CD4-positive, alpha-beta T cell treated with Interleukin-2 at 100 ng/mL for 4 hours (primary cell): ENCODE results near the gene MRTFA.
"Not testable (repeated sequence)": the region's sequence is repeated elsewhere in the genome, so short reads cannot be mapped to it uniquely, and the experiment has no call there.

Source experiments
- DNase-seq: peaks from one replicate; pipeline ENCODE4 v3.0.0-alpha.2; 2020; ENCODE audit warnings: low spot score

The MRTFA gene

DNA sequence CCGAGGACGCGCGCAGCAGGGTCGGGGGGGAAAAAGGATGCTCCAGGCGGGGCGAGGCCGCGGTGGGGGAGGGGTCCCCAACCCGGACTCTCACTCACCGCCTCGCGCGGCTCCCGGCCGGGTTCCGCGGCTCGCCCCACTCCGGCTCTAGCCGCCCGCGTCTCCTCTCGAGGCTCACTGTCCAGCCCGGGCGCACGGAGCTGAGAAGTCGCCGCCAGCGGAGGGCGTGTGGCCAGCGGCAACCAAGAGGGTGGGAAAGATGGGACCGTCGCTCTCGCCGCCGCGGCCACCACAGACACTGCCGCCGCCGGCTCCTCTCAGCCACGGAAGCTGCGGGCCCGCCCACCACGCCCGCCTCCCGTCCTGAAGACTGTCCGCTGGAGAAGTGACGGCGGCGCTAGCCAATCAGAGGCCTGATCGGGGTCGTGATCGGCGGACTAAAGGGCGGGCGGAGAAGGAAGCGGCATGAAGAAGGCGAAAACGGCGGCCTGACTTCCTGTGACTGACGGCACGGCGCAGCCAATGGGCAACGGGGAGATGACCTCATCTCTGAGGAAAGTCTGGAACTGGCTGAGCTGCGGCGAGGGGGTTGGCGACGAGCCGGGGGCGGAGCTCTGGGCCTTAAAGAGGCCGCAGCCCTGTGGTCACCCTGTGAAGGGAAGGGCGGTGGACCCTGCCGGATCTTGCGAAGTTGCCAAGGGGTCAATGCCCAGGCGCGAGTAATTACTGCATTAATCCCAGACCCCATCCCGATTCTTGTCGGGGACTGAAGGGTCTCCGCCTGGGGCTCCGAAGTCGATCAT is at the start of gene MRTFA:
MRTFA (minus strand) TSS at position 340 of the 803 bp plus-strand sequence.
- peak; percentile 100 for DNase-seq

- peak; percentile 10 for DNase-seq
Measured at GRCh38 chr22:40685406-40685805, 48.9 kb upstream of the MRTFA start.

DNA sequence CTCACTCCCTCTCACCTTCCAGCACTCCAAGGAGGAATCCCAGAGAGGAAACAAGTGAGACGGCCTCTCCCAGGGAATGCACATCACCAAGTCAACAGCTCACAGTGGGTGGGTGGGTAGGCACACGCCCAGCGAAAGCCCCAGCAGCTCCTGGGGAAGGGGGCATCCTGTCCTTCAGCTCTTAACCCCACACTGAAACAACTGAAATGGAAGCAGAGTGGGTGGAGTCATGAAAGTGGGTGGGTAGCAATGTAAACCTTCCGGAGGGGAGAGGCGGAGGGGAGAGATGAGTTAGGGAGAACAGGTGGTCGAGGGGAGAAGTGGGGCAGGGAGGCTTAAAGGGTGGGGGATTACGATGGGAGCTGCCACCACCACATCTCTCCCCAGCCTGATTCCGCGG is 48.2 kb upstream of the MRTFA start:
- no peak for DNase-seq

DNA sequence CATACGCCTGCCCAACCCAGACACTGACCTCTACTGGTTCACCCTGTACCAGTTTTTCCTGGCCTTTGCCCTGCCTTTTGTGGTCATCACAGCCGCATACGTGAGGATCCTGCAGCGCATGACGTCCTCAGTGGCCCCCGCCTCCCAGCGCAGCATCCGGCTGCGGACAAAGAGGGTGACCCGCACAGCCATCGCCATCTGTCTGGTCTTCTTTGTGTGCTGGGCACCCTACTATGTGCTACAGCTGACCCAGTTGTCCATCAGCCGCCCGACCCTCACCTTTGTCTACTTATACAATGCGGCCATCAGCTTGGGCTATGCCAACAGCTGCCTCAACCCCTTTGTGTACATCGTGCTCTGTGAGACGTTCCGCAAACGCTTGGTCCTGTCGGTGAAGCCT is 44.9 kb upstream of the MRTFA start:
- no peak for DNase-seq

- DNase-seq: no peak
Measured at GRCh38 chr22:40680819-40681183, 44.3 kb upstream of the MRTFA start.

DNA sequence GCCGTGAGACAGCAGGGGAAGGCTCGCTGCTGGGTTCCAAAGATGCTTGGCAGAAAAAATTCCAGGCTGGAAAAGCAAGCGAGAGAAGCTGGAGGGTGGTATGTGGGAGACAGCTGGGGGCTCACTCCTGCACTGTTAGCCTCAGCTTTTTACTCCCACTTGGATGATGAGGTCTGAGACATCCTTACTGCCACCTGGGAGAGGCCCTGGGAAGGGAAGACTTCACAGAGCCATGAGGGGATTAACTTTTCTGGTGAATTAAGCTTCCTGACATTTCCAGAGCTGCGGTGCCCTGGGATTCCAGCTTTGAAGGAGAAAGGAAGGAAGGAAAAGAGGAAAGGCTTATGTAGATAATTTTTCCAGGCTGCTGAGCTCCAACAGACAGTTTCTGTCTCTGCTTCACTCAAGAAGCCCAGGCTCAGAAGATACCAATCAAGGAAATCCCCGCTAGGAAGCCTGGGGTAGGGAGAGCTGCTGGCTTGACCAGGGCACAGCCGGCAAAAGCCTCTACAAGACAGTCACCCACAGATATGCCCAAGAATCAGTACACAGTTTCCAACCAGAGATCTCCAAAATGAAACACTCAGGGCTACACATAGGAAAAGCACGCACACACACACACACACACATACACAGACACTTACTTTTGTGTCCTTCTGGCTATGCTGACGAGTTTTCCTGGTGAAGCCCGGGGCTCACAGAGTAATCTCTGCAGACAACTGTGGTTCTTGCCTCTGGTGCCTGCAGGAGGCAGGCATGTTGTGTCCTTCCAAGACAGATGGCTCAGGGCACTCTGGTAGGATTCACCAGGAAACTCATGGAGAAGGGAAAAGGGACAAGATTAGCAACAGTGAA is 43.7 kb upstream of the MRTFA start:
- no peak for DNase-seq

DNA sequence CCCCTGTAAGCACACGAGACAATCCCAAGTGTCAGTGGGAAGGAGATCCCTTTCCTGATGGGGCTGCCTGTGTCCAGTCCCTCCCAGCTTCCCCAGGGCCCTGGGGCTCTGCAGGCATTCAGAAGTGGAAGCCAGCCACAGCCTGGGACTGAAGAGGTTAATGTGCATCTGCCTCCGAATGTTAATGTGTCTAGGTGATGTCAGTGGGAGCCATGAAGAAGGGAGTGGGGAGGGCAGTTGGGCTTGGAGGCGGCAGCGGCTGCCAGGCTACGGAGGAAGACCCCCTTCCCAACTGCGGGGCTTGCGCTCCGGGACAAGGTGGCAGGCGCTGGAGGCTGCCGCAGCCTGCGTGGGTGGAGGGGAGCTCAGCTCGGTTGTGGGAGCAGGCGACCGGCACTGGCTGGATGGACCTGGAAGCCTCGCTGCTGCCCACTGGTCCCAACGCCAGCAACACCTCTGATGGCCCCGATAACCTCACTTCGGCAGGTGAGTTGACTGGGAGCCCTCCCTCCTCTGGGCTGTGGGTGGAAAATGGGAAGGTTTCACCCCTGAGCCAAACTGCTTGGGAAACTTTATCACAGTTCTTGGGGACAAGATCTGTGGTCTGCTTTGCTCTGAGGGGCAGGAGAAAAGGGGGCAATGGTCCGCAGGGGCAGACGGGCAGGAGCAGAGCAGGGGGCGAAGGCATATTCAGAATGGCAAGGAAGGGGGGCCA is 42.9 kb upstream of the MRTFA start, which contains the start of gene MCHR1:
MCHR1 (plus strand) TSS at position 236 of the 715 bp plus-strand sequence; CDS start at position 405, 169 bp downstream.
- no peak for DNase-seq

DNA sequence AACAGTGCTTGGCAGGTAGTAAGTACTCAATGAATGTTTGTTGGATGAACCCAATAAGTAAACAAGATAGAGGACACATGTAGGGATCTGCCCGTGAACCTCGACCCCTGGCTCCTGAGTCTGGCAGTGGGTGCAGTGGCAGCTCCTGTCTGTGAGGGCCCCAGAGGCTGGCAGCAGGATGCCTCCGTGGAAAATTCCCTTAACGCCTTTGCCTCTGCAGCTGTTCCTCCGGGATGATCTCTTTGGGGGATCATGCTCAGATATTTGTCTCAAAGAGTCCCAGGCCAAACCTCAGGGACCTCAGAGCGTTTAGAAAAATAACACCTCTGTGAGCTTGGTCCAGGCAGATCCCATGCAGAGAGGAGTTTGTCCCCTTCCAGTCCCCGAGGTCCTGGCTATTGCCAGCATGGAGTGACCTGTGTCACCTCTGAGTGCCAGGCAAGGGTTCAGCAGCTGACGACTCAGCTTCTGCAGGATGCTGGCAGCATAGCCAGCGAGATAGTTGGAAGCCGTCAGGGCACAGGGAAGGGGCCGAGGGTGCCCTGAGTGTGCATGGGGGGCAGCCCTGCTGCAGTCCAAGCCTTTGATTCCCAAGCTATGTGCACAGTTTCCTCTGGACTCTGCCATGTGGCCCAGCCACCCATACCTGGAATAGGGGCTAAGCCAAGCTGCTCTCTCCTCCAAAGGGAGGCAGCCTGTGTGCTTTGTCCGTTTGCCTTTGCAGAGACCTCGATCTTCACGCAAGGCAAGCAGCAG is 42.2 kb upstream of the MRTFA start:
- no peak for DNase-seq

GRCh38 chr22:40676644-40677043 is 40.1 kb upstream of the MRTFA start:
- no peak for DNase-seq

DNA sequence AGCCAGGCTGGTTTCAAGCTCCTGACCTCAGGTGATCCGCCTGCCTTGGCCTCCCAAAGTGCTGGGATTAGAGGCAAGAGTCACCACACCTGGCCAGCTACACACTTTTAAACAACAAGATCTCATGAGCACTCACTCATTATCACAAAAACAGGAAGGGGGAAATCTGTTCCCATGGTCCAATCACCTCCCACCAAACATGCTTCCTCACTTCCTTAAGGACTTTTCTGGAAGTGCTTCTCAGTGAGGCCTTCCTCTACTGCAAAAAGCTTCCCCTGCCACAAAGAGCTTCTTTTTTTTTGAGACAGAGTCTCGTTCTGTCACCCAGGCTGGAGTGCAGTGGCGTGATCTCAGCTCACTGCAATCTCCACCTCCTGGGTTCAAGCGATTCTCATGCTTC is 39.6 kb upstream of the MRTFA start:
- not testable (repeated sequence) for DNase-seq

DNA sequence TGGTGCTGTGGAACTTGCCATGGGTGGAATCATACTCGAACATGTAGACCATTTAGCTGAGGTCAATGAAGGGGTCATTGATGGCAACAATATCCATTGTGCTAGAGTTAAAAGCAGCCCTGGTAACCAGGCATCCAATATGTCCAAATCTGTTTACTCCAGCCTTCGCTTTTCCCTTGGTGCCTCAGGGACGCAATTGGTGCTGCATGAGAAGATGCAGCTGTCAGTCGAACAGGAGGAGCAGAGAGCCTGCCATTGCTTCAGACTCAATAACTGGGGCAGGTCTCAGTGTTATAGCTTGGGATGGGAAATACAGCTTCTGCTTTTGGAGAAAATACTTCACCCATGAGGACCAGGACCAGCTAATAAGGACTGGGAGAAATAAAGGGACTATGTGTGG is 37.8 kb upstream of the MRTFA start:
- no peak for DNase-seq

GRCh38 chr22:40673017-40673416 is 36.5 kb upstream of the MRTFA start:
- no peak for DNase-seq

- DNase-seq: no peak
Measured at GRCh38 chr22:40671796-40672360, 35.4 kb upstream of the MRTFA start.

GRCh38 chr22:40671369-40671768 is 34.9 kb upstream of the MRTFA start:
- DNase-seq: no peak

GRCh38 chr22:40670058-40670457 is 33.5 kb upstream of the MRTFA start:
- no peak for DNase-seq

GRCh38 chr22:40668611-40669411 is 32.3 kb upstream of the MRTFA start:
- peak; percentile 49 for DNase-seq

DNA sequence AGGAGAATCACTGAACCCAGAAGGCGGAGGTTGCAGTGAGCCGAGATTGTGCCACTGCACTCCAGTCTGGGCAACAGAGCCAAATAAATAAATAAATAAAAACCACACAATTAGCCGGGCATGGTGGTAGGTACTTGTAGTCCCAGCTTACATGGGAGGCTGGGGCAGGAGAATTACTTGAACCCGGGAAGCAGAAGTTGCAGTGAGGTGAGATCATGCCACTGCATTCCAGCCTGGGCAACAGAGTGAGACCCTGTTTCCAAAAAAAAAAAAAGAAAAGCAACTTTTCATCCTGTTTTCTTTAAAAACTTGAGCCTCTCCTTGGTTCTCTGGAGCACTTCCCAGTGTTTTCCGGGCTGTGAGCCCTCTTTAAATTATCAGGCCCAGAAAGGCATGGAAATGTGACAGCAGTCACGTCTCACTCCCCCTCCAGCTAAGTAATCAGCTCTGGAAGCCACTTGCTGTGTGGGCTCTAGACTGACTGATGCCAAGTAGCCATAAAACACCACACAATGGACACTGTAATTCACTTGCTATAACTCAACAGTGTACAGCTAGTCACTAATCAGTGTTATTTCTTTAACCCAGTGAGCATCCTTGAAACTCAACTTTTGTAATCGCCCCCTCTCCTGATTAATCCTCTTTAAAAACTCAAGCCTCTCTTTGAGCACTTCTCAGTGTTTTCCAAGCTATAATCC is 29.8 kb upstream of the MRTFA start:
- no peak for DNase-seq

- DNase-seq: no peak
Measured at GRCh38 chr22:40665312-40665711, 28.8 kb upstream of the MRTFA start.

GRCh38 chr22:40661671-40662070 is 25.2 kb upstream of the MRTFA start:
- DNase-seq: no peak

- DNase-seq: no peak
Measured at GRCh38 chr22:40660730-40661129, 24.2 kb upstream of the MRTFA start.
